NCI-H1092 (cell line): Measurements from ENCODE around the gene ADAMTS18.

ENCODE experiments used
- DNase-seq: peaks from one replicate; lab custom pipeline; 2025; lab: John Stamatoyannopoulos, UW

The ADAMTS18 gene

GRCh38 chr16:77434022-77434529 is 758 bp downstream of the ADAMTS18 start:
- DNase-seq = no peak

- DNase-seq = no peak
Measured at GRCh38 chr16:77433146-77433545, 1.7 kb downstream of the ADAMTS18 start.

GRCh38 chr16:77432264-77432663 is 2.6 kb downstream of the ADAMTS18 start:
- no peak for DNase-seq

GRCh38 chr16:77430787-77431585 is 3.8 kb downstream of the ADAMTS18 start:
- no peak for DNase-seq

- DNase-seq = no peak
Measured at GRCh38 chr16:77430360-77430759, 4.5 kb downstream of the ADAMTS18 start.

- no peak for DNase-seq
Measured at GRCh38 chr16:77424871-77425604, 9.8 kb downstream of the ADAMTS18 start.

- no peak for DNase-seq
Measured at GRCh38 chr16:77422196-77422784, 12.5 kb downstream of the ADAMTS18 start.

GRCh38 chr16:77416939-77417480 is 17.8 kb downstream of the ADAMTS18 start:
- DNase-seq = no peak

- no peak for DNase-seq
Measured at GRCh38 chr16:77414752-77415231, 20.0 kb downstream of the ADAMTS18 start.

GRCh38 chr16:77410449-77410848 is 24.4 kb downstream of the ADAMTS18 start:
- no peak for DNase-seq

- no peak for DNase-seq
Measured at GRCh38 chr16:77409311-77409710, 25.5 kb downstream of the ADAMTS18 start.

GRCh38 chr16:77408607-77409006 is 26.2 kb downstream of the ADAMTS18 start:
- no peak for DNase-seq

- DNase-seq = no peak
Measured at GRCh38 chr16:77406680-77407079, 28.2 kb downstream of the ADAMTS18 start.

- DNase-seq = no peak
Measured at GRCh38 chr16:77404775-77405174, 30.1 kb downstream of the ADAMTS18 start.

- no peak for DNase-seq
Measured at GRCh38 chr16:77403732-77404131, 31.1 kb downstream of the ADAMTS18 start.

- DNase-seq = no peak
Measured at GRCh38 chr16:77402672-77403071, 32.2 kb downstream of the ADAMTS18 start.

GRCh38 chr16:77402118-77402517 is 32.7 kb downstream of the ADAMTS18 start:
- DNase-seq = no peak

- DNase-seq = no peak
Measured at GRCh38 chr16:77399546-77399945, 35.3 kb downstream of the ADAMTS18 start.

GRCh38 chr16:77399066-77399465 is 35.8 kb downstream of the ADAMTS18 start:
- no peak for DNase-seq

- no peak for DNase-seq
Measured at GRCh38 chr16:77398495-77398894, 36.3 kb downstream of the ADAMTS18 start.

GRCh38 chr16:77396461-77396860 is 38.4 kb downstream of the ADAMTS18 start:
- DNase-seq = no peak

GRCh38 chr16:77394699-77395098 is 40.1 kb downstream of the ADAMTS18 start:
- no peak for DNase-seq
